WTC11 (cell line): ENCODE results near the gene ZNF853. TPM values are rescaled to one million over a fixed set of nuclear protein-coding genes. Genes with fewer than 3 reads are reported as not detected.
A peak's percentile ranks its signal among the peaks of the same experiment; 100 is the strongest.

ENCODE experiments used
- ATAC-seq: fragments of 200-7000 bp; cut with Tn5 transposase; 2 replicates; pipeline ENCODE4 v1.10.0; 2021; ENCODE audit warnings: mild to moderate bottlenecking, moderate library complexity
- CTCF ChIA-PET: fragments of 300-600 bp; sonication (Branson Sonifier 250); formaldehyde crosslinking; loops from one replicate; lab custom pipeline; 2021; ENCODE audit warnings: antibody characterized with exemption; lab: Charles Lee
- POLR2A ChIA-PET: fragments of 350-600 bp; sonication (Branson Sonifier 250); formaldehyde crosslinking; loops from one replicate; lab custom pipeline; 2021; ENCODE audit warnings: antibody characterized with exemption; lab: Charles Lee
- DNase-seq: peaks from one replicate; pipeline ENCODE4 v3.0.0; 2021; ENCODE audit warnings: low spot score
- H3K27ac Mint-ChIP-seq: 2 replicates; pipeline ENCODE4 v1.8.0; 2021; ENCODE audit warnings: mixed read lengths
- H3K27me3 Mint-ChIP-seq: 2 replicates; pipeline ENCODE4 v1.8.0; 2021; ENCODE audit warnings: low read depth, mild to moderate bottlenecking, moderate library complexity, mixed read lengths
- H3K36me3 Mint-ChIP-seq: 2 replicates; pipeline ENCODE4 v1.8.0; 2021; ENCODE audit warnings: mixed read lengths
- H3K4me1 Mint-ChIP-seq: 2 replicates; pipeline ENCODE4 v1.8.0; 2022; ENCODE audit warnings: mixed read lengths
- H3K4me3 Mint-ChIP-seq: 2 replicates; pipeline ENCODE4 v1.8.0; 2021; ENCODE audit warnings: mild to moderate bottlenecking, moderate library complexity, mixed read lengths
- H3K9me3 Mint-ChIP-seq: 2 replicates; pipeline ENCODE4 v1.8.0; 2021; ENCODE audit warnings: mixed read lengths
- CREM ChIP-seq: sonication (generic); formaldehyde crosslinking; IDR thresholded peaks from 2 replicates; pipeline ENCODE4 v1.8.1; 2022; ENCODE audit warnings: mild to moderate bottlenecking, missing genetic modification reagents, moderate library complexity
- ELF4 ChIP-seq: sonication (generic); formaldehyde crosslinking; IDR thresholded peaks from 2 replicates; pipeline ENCODE4 v1.8.1; 2022; ENCODE audit warnings: low read depth, mild to moderate bottlenecking, moderate library complexity, missing genetic modification reagents
- FOXP1 ChIP-seq: sonication (generic); formaldehyde crosslinking; IDR thresholded peaks from 2 replicates; pipeline ENCODE4 v1.8.0; 2022; ENCODE audit warnings: missing genetic modification reagents, mild to moderate bottlenecking, moderate library complexity, borderline replicate concordance
- GABPB1 ChIP-seq: sonication (generic); formaldehyde crosslinking; IDR thresholded peaks from 2 replicates; pipeline ENCODE4 v1.8.1; 2023; ENCODE audit warnings: mild to moderate bottlenecking, missing genetic modification reagents
- GRHL2 ChIP-seq: fragments of 250-450 bp; sonication (Bioruptor Pico); IDR thresholded peaks from 2 replicates; pipeline ENCODE4 v1.8.0; 2022; ENCODE audit warnings: mild to moderate bottlenecking, moderate library complexity; ENCODE audit not compliant: insufficient replicate concordance, severe bottlenecking
- RELA ChIP-seq: sonication (generic); formaldehyde crosslinking; IDR thresholded peaks from 2 replicates; pipeline ENCODE4 v1.8.1; 2022; ENCODE audit warnings: missing genetic modification reagents, mild to moderate bottlenecking, borderline replicate concordance
- SP1 ChIP-seq: sonication (generic); formaldehyde crosslinking; conservative IDR thresholded peaks from 2 replicates; pipeline ENCODE4 v1.8.1; 2022; ENCODE audit warnings: missing genetic modification reagents
- TCF7 ChIP-seq: sonication (generic); formaldehyde crosslinking; IDR thresholded peaks from 2 replicates; pipeline ENCODE4 v1.8.0; 2022; ENCODE audit warnings: mild to moderate bottlenecking, low read depth, missing genetic modification reagents, moderate library complexity
- ZNF138 ChIP-seq: sonication (generic); formaldehyde crosslinking; conservative IDR thresholded peaks from 2 replicates; pipeline ENCODE4 v1.8.1; 2022; ENCODE audit warnings: mild to moderate bottlenecking, moderate library complexity, missing genetic modification reagents
- ZNF219 ChIP-seq: sonication (generic); formaldehyde crosslinking; IDR thresholded peaks from 2 replicates; pipeline ENCODE4 v1.8.0; 2023; ENCODE audit warnings: missing genetic modification reagents, mild to moderate bottlenecking, borderline replicate concordance
- ZNF317 ChIP-seq: sonication (generic); formaldehyde crosslinking; IDR thresholded peaks from 2 replicates; pipeline ENCODE4 v1.8.1; 2023; ENCODE audit warnings: low read depth, mild to moderate bottlenecking, moderate library complexity, missing genetic modification reagents, borderline replicate concordance
- ZNF423 ChIP-seq: fragments of 250-450 bp; sonication (Bioruptor Pico); IDR thresholded peaks from 2 replicates; pipeline ENCODE4 v2.1.2; 2022; ENCODE audit warnings: mild to moderate bottlenecking, moderate library complexity
- total RNA-seq: library from RNA; stranded (reverse); gene quantifications from 3 replicates; pipeline ENCODE4 v1.2.3, GENCODE V29; 2021
- TF ChIP-seq, protein P1 (sequence below): sonication (generic); formaldehyde crosslinking; IDR thresholded peaks from 2 replicates; pipeline ENCODE4 v1.8.1; 2023; ENCODE audit warnings: mild to moderate bottlenecking, moderate library complexity, missing genetic modification reagents
- TF ChIP-seq, protein P2 (sequence below): fragments of 250-450 bp; sonication (Bioruptor Pico); IDR thresholded peaks from 2 replicates; pipeline ENCODE4 v1.9.0; 2021; ENCODE audit warnings: mild to moderate bottlenecking
- TF ChIP-seq, protein P3 (sequence below): fragments of 250-450 bp; sonication (Bioruptor Pico); IDR thresholded peaks from 2 replicates; pipeline ENCODE4 v1.8.0; 2021; ENCODE audit warnings: mild to moderate bottlenecking
- TF ChIP-seq, protein P4 (sequence below): sonication (generic); formaldehyde crosslinking; IDR thresholded peaks from 2 replicates; pipeline ENCODE4 v1.8.1; 2023; ENCODE audit warnings: mild to moderate bottlenecking, missing genetic modification reagents, borderline replicate concordance
- TF ChIP-seq, protein P5 (sequence below): sonication (generic); formaldehyde crosslinking; IDR thresholded peaks from 2 replicates; pipeline ENCODE4 v1.8.0; 2023; ENCODE audit warnings: missing genetic modification reagents, mild to moderate bottlenecking, borderline replicate concordance

ZNF853 gene
- total RNA-seq, 1 experiment from 2014 or later = 7.7 TPM

DNA sequence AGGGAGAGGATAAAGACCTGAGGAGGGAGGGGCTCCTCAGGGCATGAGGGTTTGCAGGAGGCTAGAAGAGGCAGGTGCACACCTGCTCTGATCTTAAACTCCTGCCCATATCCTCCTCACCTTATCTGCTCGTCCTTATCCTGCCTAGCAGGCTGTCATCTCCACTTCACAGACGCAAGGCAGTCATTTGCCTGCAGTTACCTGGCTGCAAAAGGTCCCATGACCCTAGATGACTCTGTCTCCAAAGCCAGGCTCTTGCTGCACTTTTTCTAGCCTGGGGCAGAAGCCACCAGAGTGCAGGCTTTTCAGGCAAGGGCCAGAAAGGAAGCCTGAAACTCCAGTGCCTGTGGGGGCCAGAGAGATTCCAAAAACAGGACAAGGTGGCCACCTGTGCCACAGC lies 1.7 kb upstream of the ZNF853 start:
- Mint-ChIP-seq H3K4me3 (peak overlapping the region; percentile 22; the same call in 1 of the 2 replicates), H3K27ac (no peak overlapping the region; the same call in 1 of the 2 replicates), H3K9me3 (no peaks in the 10 kb centered on the region), H3K27me3 (peaks cover 5% of the 10 kb centered on the region; the same call in 1 of the 2 replicates), H3K36me3 (no peaks in the 10 kb centered on the region), H3K4me1 (peaks cover 12% of the 10 kb centered on the region)
- DNase-seq = no peak
- TF ChIP-seq ZNF219 (no peak), RELA (CRISPR knock-in tag) (no peak), GRHL2 (CRISPR knock-in tag) (no peak), ZNF423 (CRISPR knock-in tag) (no peak), TCF7 (CRISPR knock-in tag) (no peak), CREM (CRISPR knock-in tag) (no peak), ZNF317 (no peak), ELF4 (no peak), SP1 (no peak)
- TF ChIP-seq, protein P1, sequence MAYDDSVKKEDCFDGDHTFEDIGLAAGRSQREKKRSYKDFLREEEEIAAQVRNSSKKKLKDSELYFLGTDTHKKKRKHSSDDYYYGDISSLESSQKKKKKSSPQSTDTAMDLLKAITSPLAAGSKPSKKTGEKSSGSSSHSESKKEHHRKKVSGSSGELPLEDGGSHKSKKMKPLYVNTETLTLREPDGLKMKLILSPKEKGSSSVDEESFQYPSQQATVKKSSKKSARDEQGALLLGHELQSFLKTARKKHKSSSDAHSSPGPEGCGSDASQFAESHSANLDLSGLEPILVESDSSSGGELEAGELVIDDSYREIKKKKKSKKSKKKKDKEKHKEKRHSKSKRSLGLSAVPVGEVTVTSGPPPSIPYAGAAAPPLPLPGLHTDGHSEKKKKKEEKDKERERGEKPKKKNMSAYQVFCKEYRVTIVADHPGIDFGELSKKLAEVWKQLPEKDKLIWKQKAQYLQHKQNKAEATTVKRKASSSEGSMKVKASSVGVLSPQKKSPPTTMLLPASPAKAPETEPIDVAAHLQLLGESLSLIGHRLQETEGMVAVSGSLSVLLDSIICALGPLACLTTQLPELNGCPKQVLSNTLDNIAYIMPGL (CRISPR knock-in tag) = no peak
- TF ChIP-seq, protein P2, sequence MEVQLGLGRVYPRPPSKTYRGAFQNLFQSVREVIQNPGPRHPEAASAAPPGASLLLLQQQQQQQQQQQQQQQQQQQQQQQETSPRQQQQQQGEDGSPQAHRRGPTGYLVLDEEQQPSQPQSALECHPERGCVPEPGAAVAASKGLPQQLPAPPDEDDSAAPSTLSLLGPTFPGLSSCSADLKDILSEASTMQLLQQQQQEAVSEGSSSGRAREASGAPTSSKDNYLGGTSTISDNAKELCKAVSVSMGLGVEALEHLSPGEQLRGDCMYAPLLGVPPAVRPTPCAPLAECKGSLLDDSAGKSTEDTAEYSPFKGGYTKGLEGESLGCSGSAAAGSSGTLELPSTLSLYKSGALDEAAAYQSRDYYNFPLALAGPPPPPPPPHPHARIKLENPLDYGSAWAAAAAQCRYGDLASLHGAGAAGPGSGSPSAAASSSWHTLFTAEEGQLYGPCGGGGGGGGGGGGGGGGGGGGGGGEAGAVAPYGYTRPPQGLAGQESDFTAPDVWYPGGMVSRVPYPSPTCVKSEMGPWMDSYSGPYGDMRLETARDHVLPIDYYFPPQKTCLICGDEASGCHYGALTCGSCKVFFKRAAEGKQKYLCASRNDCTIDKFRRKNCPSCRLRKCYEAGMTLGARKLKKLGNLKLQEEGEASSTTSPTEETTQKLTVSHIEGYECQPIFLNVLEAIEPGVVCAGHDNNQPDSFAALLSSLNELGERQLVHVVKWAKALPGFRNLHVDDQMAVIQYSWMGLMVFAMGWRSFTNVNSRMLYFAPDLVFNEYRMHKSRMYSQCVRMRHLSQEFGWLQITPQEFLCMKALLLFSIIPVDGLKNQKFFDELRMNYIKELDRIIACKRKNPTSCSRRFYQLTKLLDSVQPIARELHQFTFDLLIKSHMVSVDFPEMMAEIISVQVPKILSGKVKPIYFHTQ (CRISPR knock-in tag) = no peak
- TF ChIP-seq, protein P3, sequence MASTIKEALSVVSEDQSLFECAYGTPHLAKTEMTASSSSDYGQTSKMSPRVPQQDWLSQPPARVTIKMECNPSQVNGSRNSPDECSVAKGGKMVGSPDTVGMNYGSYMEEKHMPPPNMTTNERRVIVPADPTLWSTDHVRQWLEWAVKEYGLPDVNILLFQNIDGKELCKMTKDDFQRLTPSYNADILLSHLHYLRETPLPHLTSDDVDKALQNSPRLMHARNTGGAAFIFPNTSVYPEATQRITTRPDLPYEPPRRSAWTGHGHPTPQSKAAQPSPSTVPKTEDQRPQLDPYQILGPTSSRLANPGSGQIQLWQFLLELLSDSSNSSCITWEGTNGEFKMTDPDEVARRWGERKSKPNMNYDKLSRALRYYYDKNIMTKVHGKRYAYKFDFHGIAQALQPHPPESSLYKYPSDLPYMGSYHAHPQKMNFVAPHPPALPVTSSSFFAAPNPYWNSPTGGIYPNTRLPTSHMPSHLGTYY (CRISPR knock-in tag) = no peak
- POLR2A ChIA-PET = no interaction called here
- CTCF ChIA-PET = no interaction called here
- ATAC-seq = no peak

DNA sequence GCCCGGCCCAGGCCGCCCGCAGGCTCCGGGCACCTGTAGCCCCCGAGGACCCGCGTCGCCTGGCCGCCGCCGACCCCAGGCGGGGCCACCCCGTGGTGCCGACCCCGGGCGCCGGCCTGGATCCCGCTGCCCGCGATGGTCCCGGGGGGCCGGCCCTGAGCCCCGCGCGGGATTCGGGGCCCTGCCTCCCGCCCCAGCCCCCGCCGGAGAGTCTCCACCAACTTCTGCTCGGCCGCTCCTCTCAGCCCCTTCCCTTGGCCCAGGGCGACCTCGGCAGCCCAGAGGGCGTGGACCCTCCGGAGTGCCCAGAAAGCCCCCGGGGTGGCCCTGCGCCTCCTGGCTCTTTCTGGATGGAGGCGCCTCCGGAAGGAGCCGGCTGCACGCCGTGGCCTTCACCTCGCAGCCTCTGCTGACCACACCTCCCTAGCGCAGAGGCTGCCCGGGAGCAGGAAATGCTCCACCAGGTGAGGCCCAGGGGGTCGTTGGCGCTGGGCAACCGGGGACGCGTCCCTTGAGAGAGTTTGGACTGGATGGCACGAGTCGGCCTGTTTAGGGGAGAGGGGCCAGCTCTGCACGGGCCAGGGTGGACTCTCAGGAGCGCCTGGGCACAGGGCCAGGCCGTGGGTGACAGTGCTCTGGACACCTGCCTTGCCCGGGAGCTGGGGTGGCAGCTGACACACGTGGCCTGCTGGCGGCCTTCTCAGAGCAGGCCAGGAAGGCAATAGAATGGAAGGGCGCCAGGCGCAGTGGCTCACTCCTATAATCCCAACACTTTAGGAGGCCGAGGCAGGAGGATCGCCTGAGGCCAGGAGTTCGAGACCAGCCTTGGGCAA lies 529 bp downstream of the ZNF853 start:
- Mint-ChIP-seq H3K4me1 (peaks cover 12% of the 10 kb centered on the region), H3K27ac (no peak overlapping the region), H3K27me3 (peaks cover 5% of the 10 kb centered on the region; the same call in 1 of the 2 replicates), H3K9me3 (no peaks in the 10 kb centered on the region), H3K36me3 (peaks cover under 1% of the 10 kb centered on the region), H3K4me3 (peak overlapping the region; percentile 54)
- POLR2A ChIA-PET = interaction anchor here (0.8 kb wide), 1 partner anchor 25 kb away, joined by 3 read pairs; no protein-coding TSS in a partner anchor
- peak; percentile 66 for DNase-seq
- ATAC-seq = peak; percentile 62
- CTCF ChIA-PET = no interaction called here
- peak; percentile 54; the same call in 1 of the 2 replicates for TF ChIP-seq GABPB1 (CRISPR knock-in tag)
- TF ChIP-seq, protein P4, sequence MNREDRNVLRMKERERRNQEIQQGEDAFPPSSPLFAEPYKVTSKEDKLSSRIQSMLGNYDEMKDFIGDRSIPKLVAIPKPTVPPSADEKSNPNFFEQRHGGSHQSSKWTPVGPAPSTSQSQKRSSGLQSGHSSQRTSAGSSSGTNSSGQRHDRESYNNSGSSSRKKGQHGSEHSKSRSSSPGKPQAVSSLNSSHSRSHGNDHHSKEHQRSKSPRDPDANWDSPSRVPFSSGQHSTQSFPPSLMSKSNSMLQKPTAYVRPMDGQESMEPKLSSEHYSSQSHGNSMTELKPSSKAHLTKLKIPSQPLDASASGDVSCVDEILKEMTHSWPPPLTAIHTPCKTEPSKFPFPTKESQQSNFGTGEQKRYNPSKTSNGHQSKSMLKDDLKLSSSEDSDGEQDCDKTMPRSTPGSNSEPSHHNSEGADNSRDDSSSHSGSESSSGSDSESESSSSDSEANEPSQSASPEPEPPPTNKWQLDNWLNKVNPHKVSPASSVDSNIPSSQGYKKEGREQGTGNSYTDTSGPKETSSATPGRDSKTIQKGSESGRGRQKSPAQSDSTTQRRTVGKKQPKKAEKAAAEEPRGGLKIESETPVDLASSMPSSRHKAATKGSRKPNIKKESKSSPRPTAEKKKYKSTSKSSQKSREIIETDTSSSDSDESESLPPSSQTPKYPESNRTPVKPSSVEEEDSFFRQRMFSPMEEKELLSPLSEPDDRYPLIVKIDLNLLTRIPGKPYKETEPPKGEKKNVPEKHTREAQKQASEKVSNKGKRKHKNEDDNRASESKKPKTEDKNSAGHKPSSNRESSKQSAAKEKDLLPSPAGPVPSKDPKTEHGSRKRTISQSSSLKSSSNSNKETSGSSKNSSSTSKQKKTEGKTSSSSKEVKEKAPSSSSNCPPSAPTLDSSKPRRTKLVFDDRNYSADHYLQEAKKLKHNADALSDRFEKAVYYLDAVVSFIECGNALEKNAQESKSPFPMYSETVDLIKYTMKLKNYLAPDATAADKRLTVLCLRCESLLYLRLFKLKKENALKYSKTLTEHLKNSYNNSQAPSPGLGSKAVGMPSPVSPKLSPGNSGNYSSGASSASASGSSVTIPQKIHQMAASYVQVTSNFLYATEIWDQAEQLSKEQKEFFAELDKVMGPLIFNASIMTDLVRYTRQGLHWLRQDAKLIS (CRISPR knock-in tag) = 0 out of 2 replicates have a peak, but pooled peaks have one; percentile 48
- TF ChIP-seq, protein P5, sequence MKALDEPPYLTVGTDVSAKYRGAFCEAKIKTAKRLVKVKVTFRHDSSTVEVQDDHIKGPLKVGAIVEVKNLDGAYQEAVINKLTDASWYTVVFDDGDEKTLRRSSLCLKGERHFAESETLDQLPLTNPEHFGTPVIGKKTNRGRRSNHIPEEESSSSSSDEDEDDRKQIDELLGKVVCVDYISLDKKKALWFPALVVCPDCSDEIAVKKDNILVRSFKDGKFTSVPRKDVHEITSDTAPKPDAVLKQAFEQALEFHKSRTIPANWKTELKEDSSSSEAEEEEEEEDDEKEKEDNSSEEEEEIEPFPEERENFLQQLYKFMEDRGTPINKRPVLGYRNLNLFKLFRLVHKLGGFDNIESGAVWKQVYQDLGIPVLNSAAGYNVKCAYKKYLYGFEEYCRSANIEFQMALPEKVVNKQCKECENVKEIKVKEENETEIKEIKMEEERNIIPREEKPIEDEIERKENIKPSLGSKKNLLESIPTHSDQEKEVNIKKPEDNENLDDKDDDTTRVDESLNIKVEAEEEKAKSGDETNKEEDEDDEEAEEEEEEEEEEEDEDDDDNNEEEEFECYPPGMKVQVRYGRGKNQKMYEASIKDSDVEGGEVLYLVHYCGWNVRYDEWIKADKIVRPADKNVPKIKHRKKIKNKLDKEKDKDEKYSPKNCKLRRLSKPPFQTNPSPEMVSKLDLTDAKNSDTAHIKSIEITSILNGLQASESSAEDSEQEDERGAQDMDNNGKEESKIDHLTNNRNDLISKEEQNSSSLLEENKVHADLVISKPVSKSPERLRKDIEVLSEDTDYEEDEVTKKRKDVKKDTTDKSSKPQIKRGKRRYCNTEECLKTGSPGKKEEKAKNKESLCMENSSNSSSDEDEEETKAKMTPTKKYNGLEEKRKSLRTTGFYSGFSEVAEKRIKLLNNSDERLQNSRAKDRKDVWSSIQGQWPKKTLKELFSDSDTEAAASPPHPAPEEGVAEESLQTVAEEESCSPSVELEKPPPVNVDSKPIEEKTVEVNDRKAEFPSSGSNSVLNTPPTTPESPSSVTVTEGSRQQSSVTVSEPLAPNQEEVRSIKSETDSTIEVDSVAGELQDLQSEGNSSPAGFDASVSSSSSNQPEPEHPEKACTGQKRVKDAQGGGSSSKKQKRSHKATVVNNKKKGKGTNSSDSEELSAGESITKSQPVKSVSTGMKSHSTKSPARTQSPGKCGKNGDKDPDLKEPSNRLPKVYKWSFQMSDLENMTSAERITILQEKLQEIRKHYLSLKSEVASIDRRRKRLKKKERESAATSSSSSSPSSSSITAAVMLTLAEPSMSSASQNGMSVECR = 0 out of 2 replicates have a peak, but pooled peaks have one; percentile 23
- peak; percentile 68 for TF ChIP-seq ZNF423 (CRISPR knock-in tag)
- peak; percentile 58; the same call in 1 of the 2 replicates for TF ChIP-seq FOXP1 (CRISPR knock-in tag)
- TF ChIP-seq ZNF219 = no peak
- TF ChIP-seq SP1 = peak; percentile 44; the same call in 1 of the 2 replicates
- TF ChIP-seq ZNF138 (CRISPR knock-in tag) = peak; percentile 68; the same call in 1 of the 2 replicates
